Lower leg skin (tissue), 3 donors: ENCODE results near the gene MEGF8.

Experiments
- POLR2A ChIP-seq, 2 donors: fragments of 450-650 bp; IDR thresholded peaks; one replicate each; pipeline ENCODE4 v1.6.1; 2016 to 2017; ENCODE audit warnings: antibody characterized with exemption in 2 of 2, mild to moderate bottlenecking in 1 of 2, moderate library complexity in 1 of 2
- TF ChIP-seq, protein P1 (sequence below), 3 donors: fragments of 450-650 bp; IDR thresholded peaks; one replicate each; pipeline ENCODE4 v1.5.1; 2016; ENCODE audit warnings: antibody characterized with exemption in 3 of 3, mild to moderate bottlenecking in 3 of 3, moderate library complexity in 2 of 3

DNA sequence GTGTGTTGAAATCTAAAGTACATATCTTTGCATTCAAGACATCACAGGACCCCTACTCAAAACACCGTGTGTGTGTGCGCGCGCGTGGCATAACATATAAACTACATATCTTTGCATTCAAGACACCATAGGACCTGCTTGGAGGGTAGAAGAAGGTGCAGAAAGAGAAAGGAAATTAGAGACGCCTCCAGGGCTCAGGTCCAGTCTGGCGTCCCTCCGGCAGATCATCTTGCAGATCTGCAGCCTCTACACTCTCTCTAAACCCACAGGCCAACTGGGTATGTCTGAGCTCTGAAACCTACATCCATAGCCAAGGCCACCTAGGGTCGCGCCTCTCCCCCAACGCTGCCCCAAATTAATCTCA lies 22.4 kb upstream of the MEGF8 start:
- no peak for TF ChIP-seq POLR2A (IDR thresholded peaks at IDR 0.05)
- TF ChIP-seq, protein P1, sequence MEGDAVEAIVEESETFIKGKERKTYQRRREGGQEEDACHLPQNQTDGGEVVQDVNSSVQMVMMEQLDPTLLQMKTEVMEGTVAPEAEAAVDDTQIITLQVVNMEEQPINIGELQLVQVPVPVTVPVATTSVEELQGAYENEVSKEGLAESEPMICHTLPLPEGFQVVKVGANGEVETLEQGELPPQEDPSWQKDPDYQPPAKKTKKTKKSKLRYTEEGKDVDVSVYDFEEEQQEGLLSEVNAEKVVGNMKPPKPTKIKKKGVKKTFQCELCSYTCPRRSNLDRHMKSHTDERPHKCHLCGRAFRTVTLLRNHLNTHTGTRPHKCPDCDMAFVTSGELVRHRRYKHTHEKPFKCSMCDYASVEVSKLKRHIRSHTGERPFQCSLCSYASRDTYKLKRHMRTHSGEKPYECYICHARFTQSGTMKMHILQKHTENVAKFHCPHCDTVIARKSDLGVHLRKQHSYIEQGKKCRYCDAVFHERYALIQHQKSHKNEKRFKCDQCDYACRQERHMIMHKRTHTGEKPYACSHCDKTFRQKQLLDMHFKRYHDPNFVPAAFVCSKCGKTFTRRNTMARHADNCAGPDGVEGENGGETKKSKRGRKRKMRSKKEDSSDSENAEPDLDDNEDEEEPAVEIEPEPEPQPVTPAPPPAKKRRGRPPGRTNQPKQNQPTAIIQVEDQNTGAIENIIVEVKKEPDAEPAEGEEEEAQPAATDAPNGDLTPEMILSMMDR (IDR thresholded peaks at IDR 0.05) = no peak
